NCI-H1694 (cell line): ENCODE results near the gene MCCC1.
"Not testable (repeated sequence)": the region's sequence is repeated elsewhere in the genome, so short reads cannot be mapped to it uniquely, and the experiment has no call there.

Experiments
- DNase-seq: peaks from one replicate; lab custom pipeline; 2025; lab: John Stamatoyannopoulos, UW

MCCC1 gene

GRCh38 chr3:183044547-183045229 is 54.6 kb downstream of the MCCC1 start:
- DNase-seq, result no peak

DNA sequence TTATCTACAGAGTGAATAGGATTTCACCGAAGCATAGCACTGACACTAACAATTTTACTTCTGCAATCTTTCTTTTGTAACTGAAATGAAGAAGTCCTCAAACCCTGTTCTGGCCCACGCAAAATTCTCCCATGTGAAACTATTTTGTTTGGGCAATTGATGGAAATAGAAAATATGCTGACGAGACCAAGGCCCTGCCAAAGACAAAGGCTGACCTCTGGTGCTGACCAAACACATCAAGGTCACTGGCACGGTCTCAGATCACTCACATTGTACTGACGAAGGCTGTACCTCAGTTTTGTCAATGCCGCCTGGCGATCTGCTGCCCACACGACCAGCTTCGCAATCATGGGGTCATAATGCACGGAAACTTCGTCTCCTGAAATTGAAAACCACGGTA is 60.5 kb downstream of the MCCC1 start:
- no peak for DNase-seq

- no peak for DNase-seq
These were observed 61.1 kb downstream of the MCCC1 start for GRCh38 chr3:183038221-183038620.

GRCh38 chr3:183033746-183034145 is 65.5 kb downstream of the MCCC1 start:
- DNase-seq, result no peak

GRCh38 chr3:183032880-183033555 is 66.3 kb downstream of the MCCC1 start:
- no peak for DNase-seq

GRCh38 chr3:183031826-183032225 is 67.5 kb downstream of the MCCC1 start:
- DNase-seq, result no peak

DNA sequence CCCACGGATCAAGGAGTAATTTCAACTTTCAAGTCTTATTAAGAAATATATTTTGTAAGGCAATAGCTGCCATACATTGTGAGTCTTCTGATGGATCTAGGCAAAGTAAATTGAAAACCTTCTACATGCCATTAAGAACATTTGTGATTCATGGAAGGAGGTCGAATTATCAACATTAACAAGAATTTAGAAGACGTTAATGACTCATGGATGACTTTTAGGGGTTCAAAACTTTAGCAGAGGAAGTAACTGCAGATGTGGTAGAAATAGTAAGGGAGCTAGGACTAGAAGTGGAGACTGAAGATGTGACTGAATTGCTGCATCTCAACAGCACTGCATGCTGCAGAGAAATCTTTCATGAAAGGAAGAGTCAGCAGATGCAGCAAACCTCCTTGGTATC is 70.9 kb downstream of the MCCC1 start:
- DNase-seq, result no peak

DNA sequence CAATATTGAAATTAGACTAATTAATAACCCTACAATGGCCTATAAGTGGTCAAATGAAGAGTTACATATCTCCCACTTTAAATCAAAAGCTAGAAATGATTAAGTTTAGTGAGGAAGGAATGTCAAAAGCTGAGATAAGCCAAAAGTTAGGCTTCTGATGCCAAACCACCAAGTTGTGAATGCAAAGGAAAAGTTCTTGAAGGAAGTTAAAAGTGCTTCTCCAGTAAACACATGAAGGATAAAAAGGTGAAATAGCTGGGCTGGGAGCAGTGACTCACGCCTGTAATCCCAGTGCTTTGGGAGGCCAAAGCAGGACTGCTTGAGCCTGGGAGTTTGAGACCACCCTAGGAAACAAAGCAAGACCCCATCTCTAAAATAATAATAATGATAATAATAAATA is 72.0 kb downstream of the MCCC1 start:
- no peak for DNase-seq

DNA sequence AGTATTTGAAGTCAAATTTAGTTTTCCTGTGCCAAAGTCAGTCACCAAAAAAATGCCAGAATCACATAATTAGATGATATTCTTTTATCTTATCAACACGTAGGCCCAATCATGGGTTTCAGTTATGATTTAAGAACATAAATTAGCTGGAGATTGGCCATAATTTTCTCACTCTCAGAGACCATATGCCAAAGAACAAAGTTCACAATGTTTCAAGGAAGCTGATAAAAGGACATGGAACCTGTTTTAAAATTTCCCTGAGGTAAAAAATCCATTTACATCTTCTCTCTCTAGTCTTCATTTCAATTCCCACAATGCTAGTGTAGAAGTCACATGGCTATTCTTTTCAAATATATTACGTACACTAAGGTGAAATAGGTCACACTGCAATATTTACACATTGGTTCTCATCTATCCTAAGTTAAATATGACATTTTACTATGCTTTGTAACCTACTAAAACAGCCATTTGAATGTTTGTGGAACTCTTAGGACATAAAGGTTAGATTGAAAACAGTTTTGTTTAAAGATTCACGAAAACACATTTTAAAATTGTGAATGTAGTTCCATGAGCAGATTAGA is 76.3 kb downstream of the MCCC1 start:
- DNase-seq, result no peak

DNA sequence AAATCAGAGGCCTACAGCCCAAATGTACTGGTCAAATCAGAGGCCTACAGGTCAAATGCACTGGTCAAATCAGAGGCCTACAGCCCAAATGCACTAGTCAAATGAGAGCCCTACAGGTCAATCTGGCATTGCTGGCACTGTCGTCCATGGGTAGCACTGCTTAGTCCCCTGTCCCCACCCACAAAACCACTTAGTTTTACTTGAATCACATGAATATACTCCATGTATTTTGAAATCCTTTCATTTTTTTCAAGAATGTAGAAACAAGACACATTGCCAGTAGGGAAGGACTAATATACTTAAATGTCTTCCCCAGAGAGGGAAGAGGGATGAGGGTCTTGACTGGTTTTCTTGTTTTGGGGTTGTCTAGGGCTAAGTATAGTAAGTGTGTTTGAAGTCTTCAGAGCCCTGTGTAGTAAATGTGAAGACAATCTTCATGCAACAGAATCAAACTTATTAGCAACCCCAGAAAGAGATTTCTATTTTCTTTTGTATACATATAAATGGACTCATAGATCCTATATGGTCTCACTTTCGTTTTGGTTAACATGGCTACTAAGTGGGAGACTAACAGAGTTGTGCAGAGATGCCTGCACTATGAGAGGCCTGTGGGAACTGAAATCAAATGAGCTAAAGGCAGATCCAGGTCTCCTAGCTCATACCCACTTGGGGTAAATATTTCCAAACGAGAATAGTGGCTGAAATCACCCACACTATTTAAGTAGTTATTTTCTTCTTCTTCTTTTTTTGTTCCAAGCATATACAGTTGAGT is 80.7 kb downstream of the MCCC1 start:
- no peak for DNase-seq

- no peak for DNase-seq
These were observed 84.1 kb downstream of the MCCC1 start for GRCh38 chr3:183015185-183015584.

GRCh38 chr3:183013856-183014255 is 85.4 kb downstream of the MCCC1 start:
- DNase-seq, result no peak

DNA sequence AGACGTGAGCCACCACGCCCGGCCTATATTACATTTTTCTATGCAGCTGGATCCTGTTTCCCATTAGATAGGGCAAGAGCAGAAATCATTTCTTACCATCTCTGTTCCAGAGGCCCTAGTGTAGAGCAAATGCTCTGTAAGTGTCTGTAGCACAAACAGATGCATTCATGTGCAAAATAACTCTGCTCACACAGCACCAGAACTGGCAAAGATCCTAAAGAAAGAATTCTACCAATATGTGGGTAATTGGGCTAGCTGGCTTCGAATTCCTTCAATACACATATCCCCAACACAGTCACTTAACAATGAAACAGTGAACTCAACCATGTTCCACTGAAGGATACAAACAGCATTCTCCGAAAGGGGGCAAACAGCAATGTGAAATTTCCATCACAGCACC is 86.2 kb downstream of the MCCC1 start:
- no peak for DNase-seq

GRCh38 chr3:183008800-183009199 is 90.5 kb downstream of the MCCC1 start:
- no peak for DNase-seq

DNA sequence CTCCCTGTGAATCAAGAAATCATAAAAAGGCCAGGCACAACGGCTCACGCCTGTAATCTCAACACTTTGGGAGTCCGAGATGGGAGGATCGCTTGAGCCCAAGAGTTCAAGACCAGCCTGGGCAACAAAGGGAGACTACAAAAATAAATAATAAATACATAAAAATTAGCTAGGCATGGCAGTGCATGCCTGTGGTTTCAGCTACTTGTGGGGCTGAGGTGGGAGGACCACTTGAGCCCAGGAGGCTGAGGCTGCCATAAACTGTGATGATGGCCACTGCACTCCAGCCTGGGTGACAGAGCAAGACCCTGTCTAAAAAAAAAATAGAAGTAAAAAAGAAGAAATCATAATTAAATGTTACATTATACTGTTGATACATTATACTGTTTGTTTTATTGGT is 91.0 kb downstream of the MCCC1 start:
- DNase-seq, result no peak

DNA sequence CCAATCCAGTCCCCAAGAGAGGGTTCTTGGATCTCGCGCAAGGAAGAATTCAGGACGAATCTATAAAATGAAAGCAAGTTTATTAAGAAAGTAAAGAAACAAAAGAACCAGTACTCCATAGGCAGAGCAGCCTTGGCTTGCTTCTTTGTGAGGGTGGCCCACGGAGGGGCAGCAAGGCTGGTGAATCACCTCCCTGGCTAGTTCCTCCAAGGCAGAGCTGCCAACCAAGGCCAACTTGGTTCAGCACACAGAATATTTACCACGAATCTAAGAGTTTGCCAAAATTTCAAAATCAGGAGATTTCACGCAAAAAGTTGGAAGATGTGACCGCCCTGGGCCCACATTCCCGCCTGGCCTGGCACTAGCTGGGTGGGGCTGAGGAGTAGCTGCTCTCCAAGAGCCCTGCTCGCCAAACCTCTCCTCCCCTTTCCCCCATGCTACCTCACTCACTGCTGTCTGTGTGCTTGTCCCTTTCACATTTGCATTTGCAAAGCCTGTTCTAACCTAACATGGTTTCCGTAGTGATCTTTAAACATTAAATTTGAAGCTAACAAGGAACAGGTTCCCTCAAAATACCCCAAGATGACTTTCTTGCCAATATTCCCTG is 92.8 kb downstream of the MCCC1 start:
- no peak for DNase-seq

DNA sequence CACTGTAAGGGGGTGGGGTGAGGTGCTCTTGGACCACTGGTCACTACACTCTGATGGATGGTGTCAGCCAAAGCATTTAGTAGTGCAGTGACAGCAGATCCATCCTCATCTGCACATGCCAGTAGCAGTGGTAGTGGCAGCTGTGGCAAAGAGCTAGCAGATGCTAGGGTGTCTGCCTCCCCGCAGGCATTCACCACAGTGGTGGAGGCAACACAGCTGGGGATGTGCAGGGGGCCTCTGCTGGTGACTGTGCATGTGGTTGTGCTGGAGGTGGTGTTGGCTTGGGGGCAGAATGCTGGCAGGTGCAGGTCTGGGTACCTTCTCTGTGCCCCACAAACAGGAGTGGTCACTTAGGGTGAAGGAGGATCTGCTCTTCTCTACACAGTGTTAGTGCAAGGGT is 99.5 kb downstream of the MCCC1 start:
- DNase-seq, result no peak

- DNase-seq, result not testable (repeated sequence)
These were observed 105.7 kb downstream of the MCCC1 start for GRCh38 chr3:182993486-182994201.

DNA sequence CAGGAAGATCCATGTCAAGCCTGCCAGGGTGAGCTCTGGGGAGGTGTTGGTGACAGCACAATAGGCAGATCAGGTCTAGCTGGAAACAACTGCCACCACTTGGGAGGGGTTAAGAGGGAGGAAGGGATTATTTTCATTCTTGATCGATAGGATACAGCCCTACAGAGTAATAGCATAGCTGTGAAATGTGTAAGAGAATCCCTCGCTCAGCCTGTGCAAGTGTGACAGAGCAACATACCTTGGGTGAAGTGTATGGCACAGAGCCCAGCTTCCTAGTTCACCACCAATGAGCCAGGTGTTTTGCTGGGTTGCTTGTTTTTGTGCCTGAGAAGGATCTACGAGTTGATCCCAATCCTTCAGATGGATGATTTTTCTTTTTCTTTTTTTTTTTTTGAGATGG is 109.7 kb downstream of the MCCC1 start:
- DNase-seq, result no peak

DNA sequence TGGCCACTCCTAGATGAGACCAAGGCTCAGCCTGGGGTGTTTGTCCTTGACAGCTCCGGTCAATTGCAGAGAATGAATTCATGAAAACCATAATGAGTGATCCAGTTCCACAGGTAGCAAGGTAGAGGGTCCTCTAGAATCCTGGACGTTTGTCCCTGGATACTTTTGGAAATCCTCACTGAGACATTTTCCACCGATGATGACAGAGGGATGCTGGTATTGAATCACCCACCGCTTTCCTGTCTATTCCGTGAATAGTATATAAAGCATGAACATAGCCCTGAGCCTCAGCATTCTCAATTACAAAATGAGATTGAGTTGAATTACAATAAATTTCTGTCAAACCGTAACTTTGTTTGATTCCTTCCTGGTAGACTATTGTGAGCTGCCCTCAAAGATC is 113.3 kb downstream of the MCCC1 start:
- DNase-seq, result no peak

GRCh38 chr3:182983876-182984275 is 115.4 kb downstream of the MCCC1 start:
- DNase-seq, result no peak

GRCh38 chr3:182981038-182981380 is 118.3 kb downstream of the MCCC1 start:
- DNase-seq, result no peak
